H1 (cell line): ENCODE measurements around the gene KCNK13. TPM values are rescaled to one million over a fixed set of nuclear protein-coding genes. Genes with fewer than 3 reads are reported as not detected.

Experiments used
- NANOG ChIP-seq: IDR thresholded peaks from 2 replicates; pipeline ENCODE4 v1.6.1; 2011; ENCODE audit warnings: low read length, low read depth, mild to moderate bottlenecking, inconsistent platforms; ENCODE audit not compliant: insufficient read depth, poor library complexity, severe bottlenecking
- SIN3A ChIP-seq, 2 experiments: IDR thresholded peaks in 1 of 2; conservative IDR thresholded peaks in 1 of 2; 2 replicates each; pipeline ENCODE4 v1.6.1; 2011 to 2012; ENCODE audit warnings: low read length in 2 of 2, improper control_type of control experiment in 1 of 2, low read depth in 1 of 2, mild to moderate bottlenecking in 1 of 2
- TAF1 ChIP-seq: IDR thresholded peaks from 2 replicates; pipeline ENCODE4 v1.6.1; 2011; ENCODE audit warnings: mild to moderate bottlenecking, low read depth, low read length
- polyA plus RNA-seq, 7 experiments: library from polyadenylated mRNA; depleted of rRNA in 3 of 7; stranded (reverse) in 5 of 7; unstranded in 2 of 7; fragments of >200 nt in 5 of 7; fragments of 200-250 nt in 2 of 7; gene quantifications; 1 replicate in 5 of 7; 2 replicates in 1 of 7; 4 replicates in 1 of 7; pipeline versions ENCODE4 v1.2.1 to v1.2.3, GENCODE V29; 2011 to 2013; ENCODE audit warnings: missing spikeins in 2 of 7, mixed read lengths in 2 of 7
- total RNA-seq: library from RNA; stranded (reverse); fragmentation: NEBNext Ultra II Directional; extraction: Animal tissue kit (Norgen Biotek cat#: 25700); gene quantifications from 2 replicates; pipeline ENCODE4 v1.2.1, GENCODE V29; 2021
- TF ChIP-seq, protein P1 (sequence below), 3 experiments: IDR thresholded peaks; 1 replicate in 2 of 3; 2 replicates in 1 of 3; pipeline versions ENCODE4 v1.5.1 to v1.6.1; 2011; ENCODE audit warnings: low read length in 3 of 3, mild to moderate bottlenecking in 3 of 3, inconsistent platforms in 2 of 3, low read depth in 1 of 3, moderate library complexity in 1 of 3; ENCODE audit not compliant: insufficient read depth in 1 of 3; ENCODE audit errors: control extremely low read depth in 1 of 3

Gene KCNK13
- total and polyA plus RNA-seq, 2 of the 8 experiments (the other 6 are each of a cell fraction or from before 2014, with no cell fraction given), result 0.39 to 0.48 TPM

GRCh38 chr14:90045616-90046015 lies 16.2 kb upstream of the KCNK13 start (continued):
- TF ChIP-seq, protein P1, sequence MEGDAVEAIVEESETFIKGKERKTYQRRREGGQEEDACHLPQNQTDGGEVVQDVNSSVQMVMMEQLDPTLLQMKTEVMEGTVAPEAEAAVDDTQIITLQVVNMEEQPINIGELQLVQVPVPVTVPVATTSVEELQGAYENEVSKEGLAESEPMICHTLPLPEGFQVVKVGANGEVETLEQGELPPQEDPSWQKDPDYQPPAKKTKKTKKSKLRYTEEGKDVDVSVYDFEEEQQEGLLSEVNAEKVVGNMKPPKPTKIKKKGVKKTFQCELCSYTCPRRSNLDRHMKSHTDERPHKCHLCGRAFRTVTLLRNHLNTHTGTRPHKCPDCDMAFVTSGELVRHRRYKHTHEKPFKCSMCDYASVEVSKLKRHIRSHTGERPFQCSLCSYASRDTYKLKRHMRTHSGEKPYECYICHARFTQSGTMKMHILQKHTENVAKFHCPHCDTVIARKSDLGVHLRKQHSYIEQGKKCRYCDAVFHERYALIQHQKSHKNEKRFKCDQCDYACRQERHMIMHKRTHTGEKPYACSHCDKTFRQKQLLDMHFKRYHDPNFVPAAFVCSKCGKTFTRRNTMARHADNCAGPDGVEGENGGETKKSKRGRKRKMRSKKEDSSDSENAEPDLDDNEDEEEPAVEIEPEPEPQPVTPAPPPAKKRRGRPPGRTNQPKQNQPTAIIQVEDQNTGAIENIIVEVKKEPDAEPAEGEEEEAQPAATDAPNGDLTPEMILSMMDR (IDR thresholded peaks at IDR 0.05; ENCODE audit: control extremely low read depth in 1 of 3, insufficient read depth in 1 of 3, low read depth in 1 of 3, low read length in 3 of 3), result no peak
- TF ChIP-seq NANOG (no peak), TAF1 (no peak), SIN3A (conservative IDR thresholded peaks at IDR 0.05 in 1 of 2, IDR thresholded peaks at IDR 0.05 in 1 of 2; ENCODE audit: low read depth in 1 of 2, low read length in 2 of 2) (no peak)
